Karpas-422 (cell line): Measurements from ENCODE around the gene COL9A1. TPM values are rescaled to one million over a fixed set of nuclear protein-coding genes. Genes with fewer than 3 reads are reported as not detected.
A peak's percentile ranks its signal among the peaks of the same experiment; 100 is the strongest.

Source experiments
- DNase-seq: peaks from one replicate; pipeline ENCODE4 v3.0.0-alpha.2; 2015
- H2AFZ ChIP-seq: fragments of 200-600 bp; sonication (generic); 2 replicates; pipeline ENCODE4 v1.6.1; 2014; ENCODE audit warnings: antibody characterized with exemption, low read length, mixed read lengths
- H3K27ac ChIP-seq: fragments of 200-600 bp; sonication (generic); 2 replicates; pipeline ENCODE4 v1.5.1; 2014; ENCODE audit warnings: mild to moderate bottlenecking, low read length, moderate library complexity
- H3K27me3 ChIP-seq: fragments of 200-600 bp; sonication (generic); 2 replicates; pipeline ENCODE4 v1.6.1; 2014; ENCODE audit warnings: low read length, mixed read lengths
- H3K36me3 ChIP-seq: fragments of 200-600 bp; sonication (generic); 2 replicates; pipeline ENCODE4 v1.6.1; 2014; ENCODE audit warnings: low read length, mixed read lengths; ENCODE audit not compliant: insufficient read depth
- H3K4me1 ChIP-seq: fragments of 200-600 bp; sonication (generic); 2 replicates; pipeline ENCODE4 v1.6.1; 2014; ENCODE audit warnings: mild to moderate bottlenecking, low read length, mixed read lengths
- H3K4me2 ChIP-seq: fragments of 200-600 bp; sonication (generic); 2 replicates; pipeline ENCODE4 v1.6.1; 2014; ENCODE audit warnings: low read length, low read depth, mild to moderate bottlenecking; ENCODE audit not compliant: poor library complexity, severe bottlenecking
- H3K4me3 ChIP-seq: fragments of 200-600 bp; sonication (generic); 2 replicates; pipeline ENCODE4 v1.5.1; 2014; ENCODE audit warnings: mild to moderate bottlenecking, antibody characterized with exemption, low read length, mixed read lengths
- H3K79me2 ChIP-seq: fragments of 200-600 bp; sonication (generic); 2 replicates; pipeline ENCODE4 v1.6.1; 2014; ENCODE audit warnings: mild to moderate bottlenecking, low read length, mixed read lengths
- H3K9ac ChIP-seq: fragments of 200-600 bp; sonication (generic); 2 replicates; pipeline ENCODE4 v1.6.0; 2014; ENCODE audit warnings: low read length
- H3K9me2 ChIP-seq: fragments of 200-600 bp; sonication (generic), shearing (Covaris generic); replicated peaks from 2 replicates; pipeline ENCODE4 v1.6.0; 2014; ENCODE audit warnings: mild to moderate bottlenecking, low read length, moderate library complexity; ENCODE audit not compliant: insufficient read depth
- H3K9me3 ChIP-seq: fragments of 300-700, 200-600 bp; sonication (generic); 2 replicates; pipeline ENCODE4 v1.6.1; 2014; ENCODE audit warnings: low read length, mixed read lengths
- H4K20me1 ChIP-seq: fragments of 200-600 bp; sonication (generic); 2 replicates; pipeline ENCODE4 v1.6.1; 2014; ENCODE audit warnings: mild to moderate bottlenecking, antibody characterized with exemption, low read length, low read depth; ENCODE audit not compliant: insufficient read depth
- total RNA-seq: library from RNA; depleted of rRNA; stranded (reverse); fragments of >200 nt; shearing (Covaris generic); gene quantifications from 2 replicates; pipeline ENCODE4 v1.2.3, GENCODE V29; 2014; ENCODE audit warnings: low replicate concordance

COL9A1 gene
- total RNA-seq, 1 experiment from 2014 or later, result not detected

DNA sequence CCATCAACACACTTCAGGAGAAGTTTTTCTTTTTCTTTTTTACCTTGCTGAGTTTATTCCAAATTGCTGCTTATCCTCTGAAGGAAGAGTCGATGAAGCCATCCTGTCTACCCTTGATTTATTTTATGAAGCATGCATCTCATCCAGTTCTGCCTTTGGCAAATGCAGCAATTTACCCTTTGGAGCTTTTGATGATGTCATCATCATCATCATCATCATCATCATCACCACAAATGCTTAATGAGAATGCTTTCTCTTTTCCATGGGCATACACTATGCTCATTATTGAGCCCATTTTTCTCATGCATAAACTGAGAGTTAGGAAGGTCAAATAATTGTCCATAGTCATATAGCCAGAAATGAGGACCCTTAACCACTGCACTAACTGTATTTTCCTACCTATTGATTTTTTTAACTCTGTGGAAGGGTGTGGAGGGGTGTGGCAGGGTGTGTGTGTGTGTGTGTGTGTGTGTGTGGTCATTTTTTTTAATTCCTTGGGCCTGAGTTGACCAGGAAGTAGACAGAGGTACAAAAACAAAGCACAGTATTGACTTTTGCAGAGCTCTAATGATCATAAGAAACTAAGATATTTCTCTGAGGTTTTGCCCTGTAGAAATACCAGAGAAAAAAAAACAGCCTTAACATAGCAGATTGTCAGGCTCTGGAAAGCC is 82.8 kb downstream of the COL9A1 start:
- Histone ChIP-seq H3K27ac (no peak overlapping the region), H3K9ac (no peak overlapping the region), H3K4me1 (no peaks in the 10 kb centered on the region), H3K79me2 (no peaks in the 10 kb centered on the region), H3K27me3 (no peaks in the 10 kb centered on the region), H3K4me3 (no peak overlapping the region), H3K9me3 (no peaks in the 10 kb centered on the region), H3K9me2 (no peaks in the 10 kb centered on the region), H3K36me3 (no peaks in the 10 kb centered on the region), H4K20me1 (no peaks in the 10 kb centered on the region), H2AFZ (no peak overlapping the region), H3K4me2 (no peak overlapping the region)
- DNase-seq, result no peak

DNA sequence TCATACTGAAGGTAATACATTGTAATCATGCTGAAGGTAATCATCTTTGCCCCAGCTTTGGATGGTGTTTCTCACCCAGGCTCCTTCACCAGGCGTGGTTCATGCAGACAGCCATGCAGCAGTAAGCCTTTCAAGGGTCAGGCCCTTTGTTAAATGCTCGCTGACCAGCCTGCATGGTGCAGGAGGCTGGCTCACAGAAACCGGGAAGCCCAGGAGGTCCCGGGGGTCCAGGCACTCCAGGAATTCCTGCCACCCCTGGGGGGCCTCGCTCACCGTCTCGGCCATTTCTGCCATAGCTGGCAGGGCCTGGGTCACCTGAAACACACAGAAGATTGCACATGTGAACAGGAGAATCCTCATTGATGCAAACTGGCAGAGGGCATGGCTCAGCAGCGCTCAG is 86.1 kb downstream of the COL9A1 start:
- no peaks in the 10 kb centered on the region for H3K36me3 ChIP-seq
- H3K79me2 ChIP-seq, result no peaks in the 10 kb centered on the region
- no peak overlapping the region for H3K4me3 ChIP-seq
- no peaks in the 10 kb centered on the region for H3K9me2 ChIP-seq
- no peak overlapping the region for H2AFZ ChIP-seq
- H3K9me3 ChIP-seq, result no peaks in the 10 kb centered on the region
- H3K4me2 ChIP-seq, result no peak overlapping the region
- no peak for DNase-seq
- no peaks in the 10 kb centered on the region for H3K4me1 ChIP-seq
- no peaks in the 10 kb centered on the region for H3K27me3 ChIP-seq
- no peak overlapping the region for H3K27ac ChIP-seq
- no peak overlapping the region for H3K9ac ChIP-seq
- H4K20me1 ChIP-seq, result no peaks in the 10 kb centered on the region

DNA sequence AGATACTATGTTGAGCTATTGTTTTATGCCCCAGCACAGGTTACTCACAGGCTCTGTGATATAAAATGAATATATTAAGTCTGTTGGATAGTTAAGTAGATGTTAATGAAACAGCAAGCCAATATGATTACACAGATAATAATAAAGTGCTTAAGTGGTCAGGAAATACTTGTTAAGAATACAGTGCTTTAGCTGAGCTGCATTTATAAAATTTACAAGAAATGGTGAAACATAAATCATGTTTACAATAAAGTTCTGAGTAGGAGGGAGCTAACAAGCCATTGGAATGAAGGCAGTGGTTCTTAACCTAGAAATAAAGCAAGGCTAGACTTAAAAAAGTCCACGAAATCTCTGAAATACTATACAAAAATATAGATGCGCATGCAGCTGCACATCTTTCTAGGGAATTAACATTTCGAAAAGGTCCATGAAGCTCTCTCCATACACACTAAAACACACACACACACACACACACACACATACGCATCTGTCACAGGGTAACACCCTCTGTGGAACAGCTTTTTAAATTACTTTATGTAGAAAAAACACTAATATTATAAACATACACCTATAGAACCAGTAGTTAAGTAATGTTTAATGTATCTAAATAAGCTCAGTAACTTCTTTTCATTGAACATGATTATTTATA is 87.3 kb downstream of the COL9A1 start:
- Histone ChIP-seq H3K9me3 (no peaks in the 10 kb centered on the region), H4K20me1 (no peaks in the 10 kb centered on the region), H3K4me3 (no peak overlapping the region), H3K9me2 (no peaks in the 10 kb centered on the region), H3K4me2 (no peak overlapping the region), H3K27ac (no peak overlapping the region), H3K79me2 (no peaks in the 10 kb centered on the region), H3K9ac (no peak overlapping the region), H2AFZ (no peak overlapping the region), H3K4me1 (no peaks in the 10 kb centered on the region), H3K36me3 (no peaks in the 10 kb centered on the region), H3K27me3 (no peaks in the 10 kb centered on the region)
- DNase-seq, result no peak

DNA sequence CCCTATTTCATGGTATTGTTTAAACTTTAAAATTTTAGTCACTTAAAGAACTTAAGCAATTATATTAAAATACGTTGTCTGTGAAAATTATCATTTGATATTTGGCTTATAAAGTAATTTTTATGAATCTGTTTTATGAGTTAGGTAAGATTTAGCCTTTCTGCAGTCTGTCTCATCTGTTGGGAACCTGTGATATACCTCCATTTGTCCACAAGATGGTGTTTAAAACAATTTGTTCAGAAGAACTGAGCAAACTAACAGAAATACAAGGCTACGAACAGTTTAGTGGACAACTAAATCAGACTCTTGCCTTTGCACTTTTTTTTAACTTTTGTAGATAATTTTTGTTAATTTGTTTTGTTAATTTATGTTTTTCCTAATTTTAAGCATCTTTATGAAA is 92.4 kb downstream of the COL9A1 start:
- H3K36me3 ChIP-seq, result no peaks in the 10 kb centered on the region
- H3K4me3 ChIP-seq, result no peak overlapping the region
- no peak overlapping the region for H2AFZ ChIP-seq
- H3K27me3 ChIP-seq, result no peaks in the 10 kb centered on the region
- no peaks in the 10 kb centered on the region for H3K4me1 ChIP-seq
- no peak overlapping the region for H3K4me2 ChIP-seq
- DNase-seq, result peak; percentile 48
- no peaks in the 10 kb centered on the region for H3K9me3 ChIP-seq
- H3K27ac ChIP-seq, result no peak overlapping the region
- H4K20me1 ChIP-seq, result no peaks in the 10 kb centered on the region
- no peak overlapping the region for H3K9ac ChIP-seq
- H3K9me2 ChIP-seq, result no peaks in the 10 kb centered on the region
- no peaks in the 10 kb centered on the region for H3K79me2 ChIP-seq

DNA sequence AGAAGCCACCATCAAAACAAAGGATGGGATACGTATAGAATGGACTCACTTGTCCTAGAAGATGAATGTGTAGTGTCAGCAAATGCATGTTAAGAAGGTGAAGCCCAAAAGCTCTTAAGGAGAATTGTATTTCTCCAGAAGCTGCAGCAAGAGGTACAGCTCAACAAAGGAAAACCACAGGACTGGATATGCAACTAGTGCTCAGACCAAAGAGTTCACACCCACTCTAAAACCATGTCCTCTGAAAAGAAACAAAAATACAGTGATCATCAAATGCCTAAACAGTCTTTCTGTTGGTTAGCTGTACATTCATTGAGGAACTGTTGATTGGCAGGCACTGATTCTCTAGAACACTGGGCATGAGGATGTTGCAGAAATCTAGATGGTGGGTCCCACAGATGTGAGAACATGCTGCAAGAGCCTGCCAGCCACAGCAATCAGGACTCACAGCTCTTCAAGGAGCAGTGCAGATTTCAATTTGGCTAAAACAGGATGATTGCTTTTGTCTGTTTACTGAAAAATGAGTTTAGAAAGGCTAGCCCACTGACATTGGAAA is 94.6 kb downstream of the COL9A1 start:
- Histone ChIP-seq H3K36me3 (no peaks in the 10 kb centered on the region), H3K4me3 (no peak overlapping the region), H4K20me1 (no peaks in the 10 kb centered on the region), H2AFZ (no peak overlapping the region), H3K27me3 (no peaks in the 10 kb centered on the region), H3K4me2 (no peak overlapping the region), H3K79me2 (no peaks in the 10 kb centered on the region), H3K9me2 (no peaks in the 10 kb centered on the region), H3K9me3 (no peaks in the 10 kb centered on the region), H3K4me1 (no peaks in the 10 kb centered on the region), H3K27ac (no peak overlapping the region), H3K9ac (no peak overlapping the region)
- DNase-seq, result no peak

DNA sequence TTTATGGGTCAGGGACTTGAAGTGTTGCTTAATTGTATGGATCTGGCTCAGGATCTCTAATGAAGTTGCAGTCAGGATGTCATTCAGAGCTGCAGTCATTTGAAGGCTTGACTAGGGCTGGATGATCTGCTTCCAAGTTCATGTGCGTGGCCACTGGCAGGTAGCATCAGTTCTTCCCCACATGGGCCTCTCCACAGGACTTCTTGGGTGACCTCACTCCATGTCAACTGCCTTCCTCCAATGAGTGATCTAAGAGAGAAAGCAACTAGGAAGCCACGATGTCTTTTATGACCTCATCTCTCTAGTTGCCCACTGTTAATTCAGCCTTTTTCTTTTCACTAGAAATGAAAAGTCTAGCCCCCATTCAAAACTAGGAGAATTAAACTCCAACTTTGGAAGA is 104.1 kb downstream of the COL9A1 start:
- H3K9me3 ChIP-seq, result no peaks in the 10 kb centered on the region
- H3K4me1 ChIP-seq, result no peaks in the 10 kb centered on the region
- DNase-seq, result no peak
- H4K20me1 ChIP-seq, result no peaks in the 10 kb centered on the region
- no peak overlapping the region for H3K4me3 ChIP-seq
- no peaks in the 10 kb centered on the region for H3K36me3 ChIP-seq
- H2AFZ ChIP-seq, result no peak overlapping the region
- H3K27ac ChIP-seq, result no peak overlapping the region
- H3K27me3 ChIP-seq, result no peaks in the 10 kb centered on the region
- no peak overlapping the region for H3K4me2 ChIP-seq
- no peak overlapping the region for H3K9ac ChIP-seq
- no peaks in the 10 kb centered on the region for H3K79me2 ChIP-seq
- no peaks in the 10 kb centered on the region for H3K9me2 ChIP-seq

DNA sequence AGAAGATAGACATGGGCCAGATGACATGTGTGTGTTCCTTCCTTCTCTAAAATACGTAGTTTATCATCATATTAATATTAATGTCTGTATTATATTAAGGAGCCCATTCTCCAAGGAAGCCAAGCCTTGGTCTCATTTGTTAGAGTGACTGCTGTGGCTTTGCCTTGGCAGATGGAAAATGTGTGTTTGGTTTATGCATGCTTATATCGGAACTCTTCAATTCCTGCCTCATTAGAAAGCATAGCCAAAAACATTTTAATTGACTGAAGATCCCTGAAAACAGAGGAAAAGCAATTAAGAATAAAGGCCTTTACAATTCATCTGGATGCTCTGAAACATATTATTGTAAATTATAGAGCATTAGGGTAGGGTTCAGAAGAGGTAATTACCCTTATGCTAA is 106.4 kb downstream of the COL9A1 start:
- H3K79me2 ChIP-seq, result no peaks in the 10 kb centered on the region
- H3K27me3 ChIP-seq, result no peaks in the 10 kb centered on the region
- no peak overlapping the region for H3K27ac ChIP-seq

DNA sequence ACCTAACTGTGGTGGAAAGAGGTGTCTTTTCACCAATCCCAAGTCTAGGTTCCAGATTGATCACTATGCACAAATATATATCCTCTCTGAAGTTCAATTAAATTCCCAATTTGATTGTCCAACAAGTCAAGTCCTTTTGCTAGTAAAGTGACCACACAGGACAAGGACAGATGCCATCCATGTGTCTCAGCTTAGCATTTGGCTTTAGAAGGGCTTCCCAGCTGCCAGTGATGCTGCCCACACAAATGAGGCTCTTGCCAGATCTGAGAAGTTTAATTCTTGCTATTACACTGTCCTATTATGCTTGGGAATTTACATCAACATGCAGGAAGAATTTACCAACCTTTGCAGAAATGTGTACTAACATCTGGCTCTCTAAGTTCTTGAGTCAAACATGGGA is 108.5 kb downstream of the COL9A1 start:
- H3K79me2 ChIP-seq, result no peaks in the 10 kb centered on the region
- H2AFZ ChIP-seq, result no peak overlapping the region
- no peaks in the 10 kb centered on the region for H4K20me1 ChIP-seq
- H3K4me2 ChIP-seq, result no peak overlapping the region
- no peak overlapping the region for H3K9ac ChIP-seq
- H3K9me3 ChIP-seq, result no peaks in the 10 kb centered on the region
- H3K4me1 ChIP-seq, result no peaks in the 10 kb centered on the region
- no peaks in the 10 kb centered on the region for H3K9me2 ChIP-seq
- no peaks in the 10 kb centered on the region for H3K27me3 ChIP-seq
- no peaks in the 10 kb centered on the region for H3K36me3 ChIP-seq
- H3K27ac ChIP-seq, result no peak overlapping the region
- no peak overlapping the region for H3K4me3 ChIP-seq
- DNase-seq, result peak; percentile 7

More for the DNA sequence above, 106.4 kb downstream of the COL9A1 start:
- Histone ChIP-seq H3K4me3 (no peak overlapping the region), H3K9me3 (no peaks in the 10 kb centered on the region), H3K4me1 (no peaks in the 10 kb centered on the region), H4K20me1 (no peaks in the 10 kb centered on the region), H2AFZ (no peak overlapping the region), H3K9me2 (no peaks in the 10 kb centered on the region), H3K36me3 (no peaks in the 10 kb centered on the region), H3K9ac (no peak overlapping the region), H3K4me2 (no peak overlapping the region)
- DNase-seq, result no peak
